Adrenal gland (tissue), 12 donors: ENCODE results near the gene TRAPPC4. TPM values are rescaled to one million over a fixed set of nuclear protein-coding genes. Genes with fewer than 3 reads are reported as not detected.

Experiments
- DNase-seq, 7 donors: peaks; one replicate each; pipeline ENCODE4 v3.0.0-alpha.2; 2019 to 2020
- H3K27ac ChIP-seq, 5 donors: fragments of 200-600 bp; sonication (generic) in 4 of 5; 1 replicate in 3 of 5; 2 replicates in 2 of 5; pipeline versions ENCODE4 v1.5.1 to v1.8.0; 2016 to 2020; ENCODE audit warnings: mild to moderate bottlenecking in 1 of 5
- H3K27me3 ChIP-seq: fragments of 200-600 bp; 2 replicates; pipeline ENCODE4 v1.8.0; 2021
- H3K36me3 ChIP-seq, 2 donors: fragments of 200-600 bp; replicated peaks in 1 of 2; 1 replicate in 1 of 2; 2 replicates in 1 of 2; pipeline versions ENCODE4 v1.5.1 to v1.8.0; 2018 to 2022
- H3K4me1 ChIP-seq, 2 donors: fragments of 200-600 bp; replicated peaks in 1 of 2; 1 replicate in 1 of 2; 2 replicates in 1 of 2; pipeline versions ENCODE4 v1.5.1 to v1.8.0; 2018 to 2021
- H3K4me3 ChIP-seq, 4 donors: fragments of 200-600 bp; sonication (generic) in 3 of 4; one replicate each; pipeline ENCODE4 v1.5.1; 2016 to 2018
- H3K9me3 ChIP-seq, 3 donors: fragments of 200-600 bp; sonication (generic) in 1 of 3; replicated peaks in 1 of 3; 1 replicate in 2 of 3; 2 replicates in 1 of 3; pipeline versions ENCODE4 v1.5.1 to v1.8.0; 2016 to 2021
- POLR2A ChIP-seq, 2 donors: fragments of 450-650 bp; IDR thresholded peaks; one replicate each; pipeline ENCODE4 v1.6.1; 2017; ENCODE audit warnings: antibody characterized with exemption in 2 of 2, mild to moderate bottlenecking in 2 of 2, moderate library complexity in 1 of 2
- WGBS, 4 donors: extraction: QIAGEN DNeasy Blood & Tissue Kit in 2 of 4; methylation state at CpG; one replicate each; pipeline versions ENCODE4 v1.1.5 to v1.1.7; 2013 to 2017; 5-methylcytosine and 5-hydroxymethylcytosine counted together
- intact Hi-C, 2 donors: fragments of 100-400 bp; cut with DNase I; formaldehyde crosslinking; loops; one replicate each; pipeline versions ENCODE4 v1.14.1 to v1.15.0; 2022 to 2023
- polyA plus RNA-seq, 3 donors: library from polyadenylated mRNA; stranded (reverse); fragments of 200-250 nt in 2 of 3; fragments of 350-450 nt in 1 of 3; fragmentation: Illumina TruSeq in 1 of 3; extraction: RNeasy Lipid Tissue Mini Kit (QIAGEN cat#74804) in 1 of 3; gene quantifications; one replicate each; pipeline ENCODE4 v1.2.3, GENCODE V29; 2013 to 2014
- total RNA-seq, 9 donors: library from RNA; depleted of rRNA in 4 of 9; stranded (reverse); fragments of >200 nt in 4 of 9; fragments of 120-200 nt in 1 of 9; fragmentation: NEBNext Ultra II Directional in 1 of 9; extraction: Animal tissue kit (Norgen Biotek cat#: 25700) in 1 of 9; gene quantifications; one replicate each; pipeline versions ENCODE4 v1.1.0 to v1.2.4, GENCODE V29; 2013 to 2023
- TF ChIP-seq, protein P1 (sequence below), 6 experiments: fragments of 450-650 bp in 4 of 6; fragments of 200-600 bp in 2 of 6; sonication (generic) in 1 of 6; IDR thresholded peaks; 1 replicate in 5 of 6; 2 replicates in 1 of 6; pipeline versions ENCODE4 v1.5.1 to v1.8.0; 2016 to 2021; ENCODE audit warnings: antibody characterized with exemption in 6 of 6, mild to moderate bottlenecking in 2 of 6, moderate library complexity in 1 of 6
- donor health status: healthy with polysubstance abuse.
- donor health status: Bipolar disorder and iron deficiency.
- donor health status: DM: yes; HTN: yes; CAD: no.
- donor health status: DM: no; HTN: no; CAD: no.
- donor health status: DM: no; HTN: no; CAD: no.
- donor health status: DM: yes; HTN: yes; CAD: no.

Gene TRAPPC4
- total and polyA plus RNA-seq, 12 donors = 32.5 to 149 (median 83.1) TPM

- 89 to 93% (median 92%) methylated on average over 4 of the region's 4 CpGs for WGBS, 4 donors
These were observed 23.4 kb downstream of the TRAPPC4 start for GRCh38 chr11:119041821-119042514.

DNA sequence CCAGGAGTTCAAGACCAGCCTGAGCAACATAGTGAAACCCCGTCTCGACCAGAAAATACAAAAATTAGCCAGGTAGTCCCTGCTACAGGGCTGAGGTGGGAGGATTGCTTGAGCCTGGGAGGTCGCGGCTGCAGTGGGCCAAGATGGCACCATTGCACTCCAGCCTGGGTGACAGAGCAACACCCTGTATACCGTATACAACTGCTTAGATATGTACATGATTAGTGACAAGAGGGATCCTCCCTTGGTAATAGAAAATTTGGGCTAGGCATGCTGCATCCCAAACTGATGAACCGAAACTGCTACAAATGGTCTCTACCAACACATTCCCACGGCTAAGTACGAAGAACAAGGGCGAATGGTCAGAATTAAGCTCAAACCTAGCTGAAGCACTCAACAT, 24.4 kb downstream of the TRAPPC4 start:
- Histone ChIP-seq H3K27me3 (no peaks in the 10 kb centered on the region), H3K9me3 (no peaks in the 10 kb centered on the region), H3K36me3 (peaks cover 0 to 36% of the 10 kb centered on the region in 2 donors), H3K4me1 (no peaks in the 10 kb centered on the region), H3K27ac (no peak overlapping the region), H3K4me3 (no peak overlapping the region)
- WGBS, 4 donors = 87 to 94% (median 93%) methylated on average over 8 to 9 of the region's 9 CpGs
- intact Hi-C loops = no loop called here
- no peak for TF ChIP-seq POLR2A (IDR thresholded peaks at IDR 0.05)
- TF ChIP-seq, protein P1, sequence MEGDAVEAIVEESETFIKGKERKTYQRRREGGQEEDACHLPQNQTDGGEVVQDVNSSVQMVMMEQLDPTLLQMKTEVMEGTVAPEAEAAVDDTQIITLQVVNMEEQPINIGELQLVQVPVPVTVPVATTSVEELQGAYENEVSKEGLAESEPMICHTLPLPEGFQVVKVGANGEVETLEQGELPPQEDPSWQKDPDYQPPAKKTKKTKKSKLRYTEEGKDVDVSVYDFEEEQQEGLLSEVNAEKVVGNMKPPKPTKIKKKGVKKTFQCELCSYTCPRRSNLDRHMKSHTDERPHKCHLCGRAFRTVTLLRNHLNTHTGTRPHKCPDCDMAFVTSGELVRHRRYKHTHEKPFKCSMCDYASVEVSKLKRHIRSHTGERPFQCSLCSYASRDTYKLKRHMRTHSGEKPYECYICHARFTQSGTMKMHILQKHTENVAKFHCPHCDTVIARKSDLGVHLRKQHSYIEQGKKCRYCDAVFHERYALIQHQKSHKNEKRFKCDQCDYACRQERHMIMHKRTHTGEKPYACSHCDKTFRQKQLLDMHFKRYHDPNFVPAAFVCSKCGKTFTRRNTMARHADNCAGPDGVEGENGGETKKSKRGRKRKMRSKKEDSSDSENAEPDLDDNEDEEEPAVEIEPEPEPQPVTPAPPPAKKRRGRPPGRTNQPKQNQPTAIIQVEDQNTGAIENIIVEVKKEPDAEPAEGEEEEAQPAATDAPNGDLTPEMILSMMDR (IDR thresholded peaks at IDR 0.05) = no peak
- no peak for DNase-seq

More at GRCh38 chr11:119041821-119042514, 23.4 kb downstream of the TRAPPC4 start:
- H3K4me3 ChIP-seq = no peak overlapping the region
- H3K4me1 ChIP-seq = no peaks in the 10 kb centered on the region
- no peaks in the 10 kb centered on the region for H3K27me3 ChIP-seq
- H3K27ac ChIP-seq = no peak overlapping the region
- no peaks in the 10 kb centered on the region for H3K9me3 ChIP-seq
- TF ChIP-seq POLR2A (IDR thresholded peaks at IDR 0.05) = no peak
- TF ChIP-seq, protein P1 (IDR thresholded peaks at IDR 0.05) = no peak
- intact Hi-C loops = no loop called here
- no peak for DNase-seq
- peaks cover 0 to 27% of the 10 kb centered on the region in 2 donors for H3K36me3 ChIP-seq

DNA sequence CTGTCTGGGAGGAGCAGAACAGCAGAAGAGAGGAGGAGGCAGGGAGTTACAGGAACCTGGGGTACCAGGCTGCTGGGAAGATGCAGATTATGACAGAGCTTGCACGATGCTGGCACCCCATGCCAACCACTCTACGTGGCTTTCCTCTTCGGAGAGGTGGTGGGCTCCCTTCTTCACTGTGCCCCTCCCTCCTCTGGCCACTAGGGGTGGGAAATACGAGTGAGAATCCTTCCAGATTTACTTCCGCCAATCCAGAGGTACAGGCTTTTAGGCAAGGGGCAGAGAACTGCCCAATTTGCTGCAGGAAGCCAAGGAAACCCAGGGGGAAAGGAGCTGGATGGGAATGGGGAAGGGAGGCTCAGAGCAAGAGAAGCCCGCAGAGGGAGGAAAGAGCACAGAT, 26.1 kb downstream of the TRAPPC4 start:
- H3K4me1 ChIP-seq = no peaks in the 10 kb centered on the region
- no peaks in the 10 kb centered on the region for H3K9me3 ChIP-seq
- H3K4me3 ChIP-seq = no peak overlapping the region
- DNase-seq = no peak
- H3K27me3 ChIP-seq = no peaks in the 10 kb centered on the region
- H3K27ac ChIP-seq = no peak overlapping the region
- intact Hi-C loops = no loop called here
- peaks cover 0 to 54% of the 10 kb centered on the region in 2 donors for H3K36me3 ChIP-seq
- WGBS, 4 donors = 80 to 91% (median 87%) methylated on average over 5 to 6 of the region's 6 CpGs
- no peak for TF ChIP-seq POLR2A (IDR thresholded peaks at IDR 0.05)
- TF ChIP-seq, protein P1 (IDR thresholded peaks at IDR 0.05) = no peak

DNA sequence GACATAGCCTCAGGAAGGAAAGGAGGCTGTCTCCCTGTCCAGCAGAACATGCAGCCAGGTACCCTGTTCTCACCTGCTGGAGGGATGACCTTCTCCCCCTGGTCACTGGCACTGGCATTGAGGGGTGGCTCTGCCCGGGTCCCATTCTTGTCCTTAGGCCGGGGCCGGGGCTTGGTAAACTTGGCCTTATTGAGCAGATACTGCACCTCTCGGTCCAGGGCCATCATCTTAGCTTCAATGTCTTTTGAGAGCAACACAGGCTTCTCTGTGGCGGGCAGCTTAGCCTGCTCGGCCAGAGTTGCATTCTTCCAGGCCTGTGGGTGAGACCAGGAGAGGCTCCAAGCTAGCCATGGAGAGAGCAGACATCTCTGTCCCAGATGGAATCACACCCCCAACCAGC, 27.9 kb downstream of the TRAPPC4 start:
- TF ChIP-seq POLR2A (IDR thresholded peaks at IDR 0.05) = no peak
- TF ChIP-seq, protein P1 (IDR thresholded peaks at IDR 0.05) = no peak
- intact Hi-C loops = no loop called here
- no peak overlapping the region for H3K27ac ChIP-seq
- H3K27me3 ChIP-seq = no peaks in the 10 kb centered on the region
- no peak for DNase-seq
- 90 to 97% (median 96%) methylated on average over 2 to 6 of the region's 6 CpGs for WGBS, 4 donors
- H3K36me3 ChIP-seq = peaks cover 0 to 72% of the 10 kb centered on the region in 2 donors
- H3K4me1 ChIP-seq = no peaks in the 10 kb centered on the region
- no peaks in the 10 kb centered on the region for H3K9me3 ChIP-seq
- H3K4me3 ChIP-seq = no peak overlapping the region
